Measurements from ENCODE around the gene EFNB3. TPM values are rescaled to one million over a fixed set of nuclear protein-coding genes. Genes with fewer than 3 reads are reported as not detected.

Gene EFNB3
- polyA plus RNA-seq, 2 of the 4 experiments (the other 2 are of a cell fraction) = 1.7 to 1.9 TPM

DNA sequence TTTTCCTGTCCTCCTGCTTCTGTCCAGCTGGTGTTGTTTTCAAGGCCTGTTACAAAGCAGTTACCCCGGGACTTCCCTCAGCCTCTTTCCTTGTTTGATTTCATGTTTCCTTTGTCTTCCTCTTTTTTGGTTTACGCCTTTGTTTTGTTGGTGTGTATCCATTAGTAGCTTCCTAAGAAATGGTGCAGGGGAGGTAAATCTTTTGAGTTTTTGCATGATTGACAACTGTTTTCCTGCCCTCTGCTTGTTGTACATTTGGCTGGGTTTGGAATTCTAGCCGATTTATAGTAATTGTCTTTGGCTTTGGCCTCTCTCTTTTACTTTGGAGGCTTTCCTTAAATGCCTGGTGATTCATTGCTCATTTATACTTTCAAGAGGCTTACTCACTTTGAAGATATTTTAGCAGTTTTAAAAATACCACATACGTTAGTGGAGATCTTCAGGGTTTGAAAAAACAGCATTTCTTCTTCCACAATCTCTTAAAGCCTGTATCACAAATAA is 45.4 kb downstream of the EFNB3 start:
- CTCF ChIA-PET = interaction anchor here (0.6 to 1.2 kb wide), 2 partner anchors 10 to 280 kb away, joined by 3 read pairs; no protein-coding TSS in a partner anchor
- ATAC-seq (no peak), DNase-seq (ENCODE audit: low read depth in 1 of 2, low spot score in 1 of 2) (no peak), FAIRE-seq (peak; percentile 79)
- TF ChIP-seq HEYL (CRISPR knock-in tag; IDR thresholded peaks at IDR 0.05) (no peak), REST (IDR thresholded peaks at IDR 0.05) (no peak), CEBPB (IDR thresholded peaks at IDR 0.05) (no peak), ZC3H11A (IDR thresholded peaks at IDR 0.05) (no peak), JUN (IDR thresholded peaks at IDR 0.05) (no peak), HOXA7 (CRISPR knock-in tag; IDR thresholded peaks at IDR 0.05) (no peak), SREBF2 (IDR thresholded peaks at IDR 0.05) (no peak), HOXB13 (CRISPR knock-in tag; IDR thresholded peaks at IDR 0.05; ENCODE audit: low read depth) (no peak), RNF2 (IDR thresholded peaks at IDR 0.05; ENCODE audit: borderline replicate concordance, low read depth) (no peak), RARB (CRISPR knock-in tag; IDR thresholded peaks at IDR 0.05) (no peak), CBX2 (IDR thresholded peaks at IDR 0.05; ENCODE audit: borderline replicate concordance, low read depth) (no peak)
- TF ChIP-seq, protein P1, sequence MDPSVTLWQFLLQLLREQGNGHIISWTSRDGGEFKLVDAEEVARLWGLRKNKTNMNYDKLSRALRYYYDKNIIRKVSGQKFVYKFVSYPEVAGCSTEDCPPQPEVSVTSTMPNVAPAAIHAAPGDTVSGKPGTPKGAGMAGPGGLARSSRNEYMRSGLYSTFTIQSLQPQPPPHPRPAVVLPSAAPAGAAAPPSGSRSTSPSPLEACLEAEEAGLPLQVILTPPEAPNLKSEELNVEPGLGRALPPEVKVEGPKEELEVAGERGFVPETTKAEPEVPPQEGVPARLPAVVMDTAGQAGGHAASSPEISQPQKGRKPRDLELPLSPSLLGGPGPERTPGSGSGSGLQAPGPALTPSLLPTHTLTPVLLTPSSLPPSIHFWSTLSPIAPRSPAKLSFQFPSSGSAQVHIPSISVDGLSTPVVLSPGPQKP (IDR thresholded peaks at IDR 0.05; ENCODE audit: low read depth, low read length) = no peak
- POLR2A ChIA-PET = no interaction called here
- H3K4me2 ChIP-seq = no peak overlapping the region
- H3K4me1 ChIP-seq = peaks cover 14% of the 10 kb centered on the region
- 43% methylated on average over 4 of the region's 4 CpGs for WGBS (ENCODE audit: missing lambda C conversion rate)
- 0 out of 6 replicates have a peak overlapping the region, but pooled peaks of 1 of the 2 experiments have one; percentile 11 for H3K27ac ChIP-seq
- H3K4me3 ChIP-seq = no peak overlapping the region
- peaks cover 8% of the 10 kb centered on the region; the same call in 1 of the 3 replicates for H3K9me3 ChIP-seq

- TF ChIP-seq REST (IDR thresholded peaks at IDR 0.05) (no peak), NR3C1 (IDR thresholded peaks at IDR 0.05) (no peak), USF2 (IDR thresholded peaks at IDR 0.05) (no peak), GATA3 (IDR thresholded peaks at IDR 0.05; ENCODE audit: borderline replicate concordance) (no peak), HOXB5 (CRISPR knock-in tag; IDR thresholded peaks at IDR 0.05) (no peak)
- Histone ChIP-seq H3K9me3 (peaks cover 8% of the 10 kb centered on the region; the same call in 1 of the 3 replicates), H3K4me3 (no peak overlapping the region), H3K27ac (no peak overlapping the region), H3K4me1 (peaks cover 7% of the 10 kb centered on the region; the same call in 2 of the 3 replicates), H3K4me2 (no peak overlapping the region)
- ATAC-seq (no peak), DNase-seq (ENCODE audit: low read depth in 1 of 2, low spot score in 1 of 2) (no peak), FAIRE-seq (no peak)
- WGBS (ENCODE audit: missing lambda C conversion rate) = 82% methylated on average over 7 of the region's 8 CpGs
- CTCF ChIA-PET = interaction anchor here (1.3 to 2.3 kb wide), 4 partner anchors 8 to 65 kb away, joined by 3 to 22 read pairs (median 4); no protein-coding TSS in a partner anchor
- POLR2A ChIA-PET = no interaction called here
Observed at GRCh38 chr17:7754656-7755055, 49.7 kb downstream of the EFNB3 start.
